Spinal cord (tissue), 10 donors: Measurements from ENCODE around the gene ZNF407. TPM values are rescaled to one million over a fixed set of nuclear protein-coding genes. Genes with fewer than 3 reads are reported as not detected.

Experiments used
- DNase-seq, 6 donors: peaks; one replicate each; pipeline versions ENCODE4 v3.0.0 to v3.0.0-alpha.2; 2013 to 2015; ENCODE audit warnings: low spot score in 6 of 6, low read depth in 4 of 6
- H3K27ac ChIP-seq: one replicate; pipeline ENCODE4 v1.5.1; 2013; ENCODE audit warnings: low read depth, low read length, control low read depth
- H3K27me3 ChIP-seq: one replicate; pipeline ENCODE4 v1.6.1; 2013; ENCODE audit warnings: low read length; ENCODE audit not compliant: control insufficient read depth, insufficient read depth
- H3K36me3 ChIP-seq: one replicate; pipeline ENCODE4 v1.6.1; 2013; ENCODE audit warnings: low read length; ENCODE audit not compliant: control insufficient read depth, insufficient read depth
- H3K4me1 ChIP-seq: one replicate; pipeline ENCODE4 v1.6.1; 2013; ENCODE audit warnings: low read length; ENCODE audit not compliant: control insufficient read depth, insufficient read depth
- H3K4me3 ChIP-seq: one replicate; pipeline ENCODE4 v1.5.1; 2013; ENCODE audit warnings: low read depth, low read length, control low read depth
- H3K9me3 ChIP-seq: one replicate; pipeline ENCODE4 v1.6.1; 2013; ENCODE audit warnings: low read length; ENCODE audit not compliant: control insufficient read depth, insufficient read depth
- WGBS: methylation state at CpG from one replicate; pipeline ENCODE4 v1.1.5; 2013; ENCODE audit warnings: missing lambda C conversion rate; ENCODE audit not compliant: insufficient coverage; 5-methylcytosine and 5-hydroxymethylcytosine counted together
- polyA plus RNA-seq, 2 donors: library from polyadenylated mRNA; unstranded; fragments of 120-200 nt; gene quantifications; one replicate each; pipeline ENCODE4 v1.2.1, GENCODE V29; 2013; ENCODE audit not compliant: insufficient read length in 2 of 2
- total RNA-seq, 2 donors: library from RNA; depleted of rRNA in 1 of 2; stranded (reverse); fragments of 120-200 nt in 1 of 2; fragments of >200 nt in 1 of 2; gene quantifications; one replicate each; pipeline versions ENCODE4 v1.2.3 to v1.2.4, GENCODE V29; 2013 to 2014
- donor health status: healthy.

The ZNF407 gene
- total and polyA plus RNA-seq, 4 donors: 7.9 to 22.8 (median 13.2) TPM

- no peaks in the 10 kb centered on the region for H3K36me3 ChIP-seq
- H3K27me3 ChIP-seq: no peaks in the 10 kb centered on the region
- H3K4me1 ChIP-seq: no peaks in the 10 kb centered on the region
- no peaks in the 10 kb centered on the region for H3K9me3 ChIP-seq
- H3K4me3 ChIP-seq: no peak overlapping the region
- WGBS: no CpG with 5 or more reads among the region's 2 CpGs
- DNase-seq: no peak
- no peak overlapping the region for H3K27ac ChIP-seq
Measured at GRCh38 chr18:74788657-74789056, 191.0 kb downstream of the ZNF407 start.

GRCh38 chr18:74789078-74789477 lies 191.4 kb downstream of the ZNF407 start:
- no peaks in the 10 kb centered on the region for H3K36me3 ChIP-seq
- WGBS: 95% methylated on average over 8 of the region's 8 CpGs
- no peak for DNase-seq
- H3K4me1 ChIP-seq: no peaks in the 10 kb centered on the region
- H3K9me3 ChIP-seq: no peaks in the 10 kb centered on the region
- H3K4me3 ChIP-seq: no peak overlapping the region
- H3K27ac ChIP-seq: no peak overlapping the region
- H3K27me3 ChIP-seq: no peaks in the 10 kb centered on the region

- DNase-seq: no peak
- no peaks in the 10 kb centered on the region for H3K27me3 ChIP-seq
- H3K27ac ChIP-seq: no peak overlapping the region
- no peaks in the 10 kb centered on the region for H3K4me1 ChIP-seq
- no peaks in the 10 kb centered on the region for H3K9me3 ChIP-seq
- no CpG with 5 or more reads among the region's 1 CpG for WGBS
- H3K4me3 ChIP-seq: no peak overlapping the region
- no peaks in the 10 kb centered on the region for H3K36me3 ChIP-seq
Measured at GRCh38 chr18:74790451-74790850, 192.8 kb downstream of the ZNF407 start.

- no peak for DNase-seq
- Histone ChIP-seq H3K27ac (no peak overlapping the region), H3K27me3 (no peaks in the 10 kb centered on the region), H3K4me1 (no peaks in the 10 kb centered on the region), H3K36me3 (no peaks in the 10 kb centered on the region), H3K9me3 (no peaks in the 10 kb centered on the region), H3K4me3 (no peak overlapping the region)
- 100% methylated on average over 2 of the region's 8 CpGs for WGBS
Measured at GRCh38 chr18:74791501-74792194, 194.0 kb downstream of the ZNF407 start.

- Histone ChIP-seq H3K4me1 (no peaks in the 10 kb centered on the region), H3K36me3 (no peaks in the 10 kb centered on the region), H3K27ac (no peak overlapping the region), H3K9me3 (no peaks in the 10 kb centered on the region), H3K27me3 (no peaks in the 10 kb centered on the region), H3K4me3 (no peak overlapping the region)
- 76% methylated on average over 8 of the region's 9 CpGs for WGBS
- no peak for DNase-seq
Measured at GRCh38 chr18:74793746-74794145, 196.1 kb downstream of the ZNF407 start.

GRCh38 chr18:74795751-74796150 lies 198.1 kb downstream of the ZNF407 start:
- WGBS: 82% methylated on average over 5 of the region's 9 CpGs

GRCh38 chr18:74796211-74796610 lies 198.5 kb downstream of the ZNF407 start:
- 40% methylated on average over 1 of the region's 4 CpGs for WGBS
- no peaks in the 10 kb centered on the region for H3K27me3 ChIP-seq
- no peak overlapping the region for H3K4me3 ChIP-seq
- no peak overlapping the region for H3K27ac ChIP-seq
- no peaks in the 10 kb centered on the region for H3K9me3 ChIP-seq
- peak in 2 of 6 donors; percentile 23 to 60 for DNase-seq
- H3K4me1 ChIP-seq: no peaks in the 10 kb centered on the region
- H3K36me3 ChIP-seq: no peaks in the 10 kb centered on the region

More at GRCh38 chr18:74795751-74796150, 198.1 kb downstream of the ZNF407 start:
- H3K36me3 ChIP-seq: no peaks in the 10 kb centered on the region
- no peaks in the 10 kb centered on the region for H3K27me3 ChIP-seq
- no peak overlapping the region for H3K4me3 ChIP-seq
- H3K9me3 ChIP-seq: no peaks in the 10 kb centered on the region
- peak in 2 of 6 donors; percentile 17 to 89 for DNase-seq
- H3K27ac ChIP-seq: no peak overlapping the region
- no peaks in the 10 kb centered on the region for H3K4me1 ChIP-seq

- no peak overlapping the region for H3K27ac ChIP-seq
- H3K36me3 ChIP-seq: no peaks in the 10 kb centered on the region
- peak in 2 of 6 donors; percentile 75 to 76 for DNase-seq
- H3K4me1 ChIP-seq: no peaks in the 10 kb centered on the region
- 39% methylated on average over 4 of the region's 7 CpGs for WGBS
- no peak overlapping the region for H3K4me3 ChIP-seq
- H3K9me3 ChIP-seq: no peaks in the 10 kb centered on the region
- no peaks in the 10 kb centered on the region for H3K27me3 ChIP-seq
Measured at GRCh38 chr18:74796841-74797576, 199.3 kb downstream of the ZNF407 start.

- 91% methylated on average over 3 of the region's 6 CpGs for WGBS
- no peaks in the 10 kb centered on the region for H3K27me3 ChIP-seq
- H3K4me1 ChIP-seq: no peaks in the 10 kb centered on the region
- no peaks in the 10 kb centered on the region for H3K9me3 ChIP-seq
- no peaks in the 10 kb centered on the region for H3K36me3 ChIP-seq
- no peak overlapping the region for H3K4me3 ChIP-seq
- DNase-seq: no peak
- H3K27ac ChIP-seq: no peak overlapping the region
Measured at GRCh38 chr18:74797577-74798151, 200.0 kb downstream of the ZNF407 start.
